H1 (cell line): ENCODE measurements around the gene CSF1.

Experiments
- CEBPB ChIP-seq: IDR thresholded peaks from 2 replicates; pipeline ENCODE4 v1.6.1; 2012; ENCODE audit warnings: low read depth, low read length
- CHD1 ChIP-seq: IDR thresholded peaks from 2 replicates; pipeline ENCODE4 v1.6.1; 2012; ENCODE audit warnings: low read depth, low read length, improper control_type of control experiment
- HDAC2 ChIP-seq, 2 experiments: fragments of 300-600 bp in 1 of 2; sonication (generic) in 1 of 2; IDR thresholded peaks; 2 replicates each; pipeline ENCODE4 v1.6.1; 2011 to 2012; ENCODE audit warnings: low read depth in 2 of 2, low read length in 2 of 2, mild to moderate bottlenecking in 2 of 2, moderate library complexity in 2 of 2, borderline replicate concordance in 1 of 2, inconsistent platforms in 1 of 2
- JUND ChIP-seq: IDR thresholded peaks from 2 replicates; pipeline ENCODE4 v1.6.1; 2011; ENCODE audit warnings: mild to moderate bottlenecking, improper control_type of control experiment, low read length
- RNF2 ChIP-seq: fragments of 200-900, 300-1000 bp; sonication (generic); IDR thresholded peaks from 2 replicates; pipeline ENCODE4 v1.7.1; 2016; ENCODE audit warnings: borderline replicate concordance, low read depth, mild to moderate bottlenecking, antibody characterized with exemption, low read length; ENCODE audit not compliant: poor library complexity, severe bottlenecking; ENCODE audit errors: missing control alignments
- TF ChIP-seq, protein P1 (sequence below), 3 experiments: IDR thresholded peaks; 1 replicate in 2 of 3; 2 replicates in 1 of 3; pipeline versions ENCODE4 v1.5.1 to v1.6.1; 2011; ENCODE audit warnings: low read length in 3 of 3, mild to moderate bottlenecking in 3 of 3, inconsistent platforms in 2 of 3, low read depth in 1 of 3, moderate library complexity in 1 of 3; ENCODE audit not compliant: insufficient read depth in 1 of 3; ENCODE audit errors: control extremely low read depth in 1 of 3
- TF ChIP-seq, protein P2 (sequence below): IDR thresholded peaks from 2 replicates; pipeline ENCODE4 v1.6.1; 2011; ENCODE audit warnings: low read depth, mild to moderate bottlenecking, low read length; ENCODE audit not compliant: insufficient read depth

GRCh38 chr1:109959974-109960744 lies 49.5 kb downstream of the CSF1 start:
- TF ChIP-seq RNF2 = no peak
- TF ChIP-seq, protein P1, sequence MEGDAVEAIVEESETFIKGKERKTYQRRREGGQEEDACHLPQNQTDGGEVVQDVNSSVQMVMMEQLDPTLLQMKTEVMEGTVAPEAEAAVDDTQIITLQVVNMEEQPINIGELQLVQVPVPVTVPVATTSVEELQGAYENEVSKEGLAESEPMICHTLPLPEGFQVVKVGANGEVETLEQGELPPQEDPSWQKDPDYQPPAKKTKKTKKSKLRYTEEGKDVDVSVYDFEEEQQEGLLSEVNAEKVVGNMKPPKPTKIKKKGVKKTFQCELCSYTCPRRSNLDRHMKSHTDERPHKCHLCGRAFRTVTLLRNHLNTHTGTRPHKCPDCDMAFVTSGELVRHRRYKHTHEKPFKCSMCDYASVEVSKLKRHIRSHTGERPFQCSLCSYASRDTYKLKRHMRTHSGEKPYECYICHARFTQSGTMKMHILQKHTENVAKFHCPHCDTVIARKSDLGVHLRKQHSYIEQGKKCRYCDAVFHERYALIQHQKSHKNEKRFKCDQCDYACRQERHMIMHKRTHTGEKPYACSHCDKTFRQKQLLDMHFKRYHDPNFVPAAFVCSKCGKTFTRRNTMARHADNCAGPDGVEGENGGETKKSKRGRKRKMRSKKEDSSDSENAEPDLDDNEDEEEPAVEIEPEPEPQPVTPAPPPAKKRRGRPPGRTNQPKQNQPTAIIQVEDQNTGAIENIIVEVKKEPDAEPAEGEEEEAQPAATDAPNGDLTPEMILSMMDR (IDR thresholded peaks at IDR 0.05; ENCODE audit: control extremely low read depth in 1 of 3, insufficient read depth in 1 of 3, low read depth in 1 of 3, low read length in 3 of 3) = no peak
- no peak for TF ChIP-seq CEBPB
- TF ChIP-seq JUND = no peak
- TF ChIP-seq, protein P2, sequence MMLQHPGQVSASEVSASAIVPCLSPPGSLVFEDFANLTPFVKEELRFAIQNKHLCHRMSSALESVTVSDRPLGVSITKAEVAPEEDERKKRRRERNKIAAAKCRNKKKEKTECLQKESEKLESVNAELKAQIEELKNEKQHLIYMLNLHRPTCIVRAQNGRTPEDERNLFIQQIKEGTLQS = no peak
- 0 out of 4 replicates have a peak, but pooled peaks of 1 of the 2 experiments have one; percentile 67 for TF ChIP-seq HDAC2 (IDR thresholded peaks at IDR 0.05; ENCODE audit: borderline replicate concordance in 1 of 2, low read depth in 2 of 2, low read length in 2 of 2)
- TF ChIP-seq CHD1 = no peak
